ENCODE data around the gene ITGB6. TPM values are rescaled to one million over a fixed set of nuclear protein-coding genes. Genes with fewer than 3 reads are reported as not detected.

Gene ITGB6
- total RNA-seq, 2 donors from 2014 or later: 0.24 TPM; not detected in 1

- peaks cover 3% of the 10 kb centered on the region for H3K4me1 ChIP-seq (ENCODE audit: control insufficient read depth, insufficient read depth, low read length)
- H3K27ac ChIP-seq (ENCODE audit: low read depth, low read length): no peak overlapping the region
- Mint-ChIP-seq H3K4me1 (peaks cover 9% of the 10 kb centered on the region), H3K36me3 (ENCODE audit: low read depth) (no peaks in the 10 kb centered on the region), H3K4me3 (no peak overlapping the region), H3K27ac (no peak overlapping the region), H3K27me3 (ENCODE audit: insufficient read depth) (no peaks in the 10 kb centered on the region), H3K9me3 (no peaks in the 10 kb centered on the region)
- H3K9ac ChIP-seq (ENCODE audit: extremely low read depth, low read length, poor library complexity, severe bottlenecking): no peak overlapping the region
- TF ChIP-seq, protein P1, sequence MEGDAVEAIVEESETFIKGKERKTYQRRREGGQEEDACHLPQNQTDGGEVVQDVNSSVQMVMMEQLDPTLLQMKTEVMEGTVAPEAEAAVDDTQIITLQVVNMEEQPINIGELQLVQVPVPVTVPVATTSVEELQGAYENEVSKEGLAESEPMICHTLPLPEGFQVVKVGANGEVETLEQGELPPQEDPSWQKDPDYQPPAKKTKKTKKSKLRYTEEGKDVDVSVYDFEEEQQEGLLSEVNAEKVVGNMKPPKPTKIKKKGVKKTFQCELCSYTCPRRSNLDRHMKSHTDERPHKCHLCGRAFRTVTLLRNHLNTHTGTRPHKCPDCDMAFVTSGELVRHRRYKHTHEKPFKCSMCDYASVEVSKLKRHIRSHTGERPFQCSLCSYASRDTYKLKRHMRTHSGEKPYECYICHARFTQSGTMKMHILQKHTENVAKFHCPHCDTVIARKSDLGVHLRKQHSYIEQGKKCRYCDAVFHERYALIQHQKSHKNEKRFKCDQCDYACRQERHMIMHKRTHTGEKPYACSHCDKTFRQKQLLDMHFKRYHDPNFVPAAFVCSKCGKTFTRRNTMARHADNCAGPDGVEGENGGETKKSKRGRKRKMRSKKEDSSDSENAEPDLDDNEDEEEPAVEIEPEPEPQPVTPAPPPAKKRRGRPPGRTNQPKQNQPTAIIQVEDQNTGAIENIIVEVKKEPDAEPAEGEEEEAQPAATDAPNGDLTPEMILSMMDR (conservative IDR thresholded peaks at IDR 0.05): no peak
- no peak overlapping the region for H3K4me3 ChIP-seq (ENCODE audit: low read length)
- WGBS, 2 experiments (ENCODE audit: insufficient coverage in 1 of 2, insufficient read length in 1 of 2): 93 to 96% methylated on average over 2 of the region's 2 CpGs
- no peaks in the 10 kb centered on the region for H3K9me3 ChIP-seq (ENCODE audit: control insufficient read depth, low read length)
- H3K27me3 ChIP-seq (ENCODE audit: control insufficient read depth, insufficient read depth, low read length, poor library complexity, severe bottlenecking): no peaks in the 10 kb centered on the region
- no peak for DNase-seq
- H3K36me3 ChIP-seq (ENCODE audit: control insufficient read depth, insufficient read depth, low read length): no peaks in the 10 kb centered on the region
Observed at GRCh38 chr2:160246356-160246755, 46.3 kb upstream of the ITGB6 start.

DNA sequence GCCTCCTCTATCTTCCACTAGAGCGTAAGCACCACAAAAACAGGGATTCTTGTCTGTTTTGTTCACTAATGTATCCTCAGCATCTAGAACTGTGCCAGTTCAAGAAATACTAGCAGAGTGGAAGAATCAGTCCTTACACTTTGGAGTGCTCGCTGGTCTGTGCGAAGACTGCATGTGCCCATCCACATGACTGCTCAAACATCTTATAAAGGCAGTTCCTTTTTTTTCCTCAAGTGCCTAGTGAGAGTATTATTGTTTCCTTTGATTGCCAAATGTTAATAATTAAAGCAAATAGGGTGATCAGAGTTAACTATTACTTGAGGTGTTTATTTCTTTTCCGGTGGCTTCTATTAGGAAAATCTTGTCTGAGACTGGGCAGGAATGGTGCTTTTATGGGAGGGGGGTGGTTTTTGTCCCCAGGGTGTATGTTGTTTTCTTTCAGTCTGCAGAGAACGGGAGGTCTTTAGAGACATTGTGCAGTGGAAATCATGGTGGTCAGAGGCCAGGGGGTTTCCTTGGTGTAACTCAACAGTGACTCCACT, 45.6 kb upstream of the ITGB6 start:
- H3K9me3 Mint-ChIP-seq: no peaks in the 10 kb centered on the region
- no peak overlapping the region for H3K27ac Mint-ChIP-seq
- H3K4me1 Mint-ChIP-seq: peaks cover 9% of the 10 kb centered on the region
- H3K36me3 Mint-ChIP-seq (ENCODE audit: low read depth): no peaks in the 10 kb centered on the region
- H3K27me3 Mint-ChIP-seq (ENCODE audit: insufficient read depth): no peaks in the 10 kb centered on the region
- H3K27me3 ChIP-seq (ENCODE audit: control insufficient read depth, insufficient read depth, low read length, poor library complexity, severe bottlenecking): no peaks in the 10 kb centered on the region
- H3K9me3 ChIP-seq (ENCODE audit: control insufficient read depth, low read length): no peaks in the 10 kb centered on the region
- TF ChIP-seq, protein P1 (conservative IDR thresholded peaks at IDR 0.05): no peak
- no peak overlapping the region for H3K4me3 ChIP-seq (ENCODE audit: low read length)
- no peak overlapping the region for H3K27ac ChIP-seq (ENCODE audit: low read depth, low read length)
- 92 to 100% methylated on average over 1 to 5 of the region's 5 CpGs for WGBS, 2 experiments (ENCODE audit: insufficient coverage in 1 of 2, insufficient read length in 1 of 2)
- no peak overlapping the region for H3K4me3 Mint-ChIP-seq
- no peak for DNase-seq
- peaks cover 3% of the 10 kb centered on the region for H3K4me1 ChIP-seq (ENCODE audit: control insufficient read depth, insufficient read depth, low read length)
- H3K9ac ChIP-seq (ENCODE audit: extremely low read depth, low read length, poor library complexity, severe bottlenecking): no peak overlapping the region
- no peaks in the 10 kb centered on the region for H3K36me3 ChIP-seq (ENCODE audit: control insufficient read depth, insufficient read depth, low read length)

- H3K36me3 Mint-ChIP-seq (ENCODE audit: low read depth): no peaks in the 10 kb centered on the region
- no peak overlapping the region for H3K27ac Mint-ChIP-seq
- no peak overlapping the region for H3K9ac ChIP-seq (ENCODE audit: extremely low read depth, low read length, poor library complexity, severe bottlenecking)
- no peaks in the 10 kb centered on the region for H3K9me3 Mint-ChIP-seq
- H3K27ac ChIP-seq (ENCODE audit: low read depth, low read length): no peak overlapping the region
- no peak for DNase-seq
- no peaks in the 10 kb centered on the region for H3K27me3 ChIP-seq (ENCODE audit: control insufficient read depth, insufficient read depth, low read length, poor library complexity, severe bottlenecking)
- no peaks in the 10 kb centered on the region for H3K27me3 Mint-ChIP-seq (ENCODE audit: insufficient read depth)
- H3K4me1 Mint-ChIP-seq: peaks cover 9% of the 10 kb centered on the region
- no peak overlapping the region for H3K4me3 ChIP-seq (ENCODE audit: low read length)
- no peak overlapping the region for H3K4me3 Mint-ChIP-seq
- no peaks in the 10 kb centered on the region for H3K36me3 ChIP-seq (ENCODE audit: control insufficient read depth, insufficient read depth, low read length)
- TF ChIP-seq, protein P1 (conservative IDR thresholded peaks at IDR 0.05): no peak
- no peaks in the 10 kb centered on the region for H3K9me3 ChIP-seq (ENCODE audit: control insufficient read depth, low read length)
- WGBS, 2 experiments (ENCODE audit: insufficient coverage in 1 of 2, insufficient read length in 1 of 2): 70 to 88% methylated on average over 3 of the region's 3 CpGs
- H3K4me1 ChIP-seq (ENCODE audit: control insufficient read depth, insufficient read depth, low read length): peaks cover 3% of the 10 kb centered on the region
Observed at GRCh38 chr2:160242893-160243564, 43.0 kb upstream of the ITGB6 start.
